Coronary artery (tissue), 2 donors: ENCODE results near the gene IDH2.
"Not testable (repeated sequence)": the region's sequence is repeated elsewhere in the genome, so short reads cannot be mapped to it uniquely, and the experiment has no call there.

Experiments used
- DNase-seq: peaks from one replicate; pipeline ENCODE4 v3.0.0-alpha.2; 2017; ENCODE audit warnings: low spot score
- H3K27ac ChIP-seq, 2 donors: fragments of 200-600 bp; sonication (generic); one replicate each; pipeline ENCODE4 v1.5.1; 2016 to 2019
- H3K4me3 ChIP-seq: fragments of 200-600 bp; sonication (generic); 2 replicates; pipeline ENCODE4 v1.5.1; 2016; ENCODE audit warnings: mild to moderate bottlenecking, moderate library complexity
- TF ChIP-seq, protein P1 (sequence below): fragments of 200-600 bp; sonication (generic); IDR thresholded peaks from one replicate; pipeline ENCODE4 v1.5.1; 2019; ENCODE audit warnings: antibody characterized with exemption

IDH2 gene

DNA sequence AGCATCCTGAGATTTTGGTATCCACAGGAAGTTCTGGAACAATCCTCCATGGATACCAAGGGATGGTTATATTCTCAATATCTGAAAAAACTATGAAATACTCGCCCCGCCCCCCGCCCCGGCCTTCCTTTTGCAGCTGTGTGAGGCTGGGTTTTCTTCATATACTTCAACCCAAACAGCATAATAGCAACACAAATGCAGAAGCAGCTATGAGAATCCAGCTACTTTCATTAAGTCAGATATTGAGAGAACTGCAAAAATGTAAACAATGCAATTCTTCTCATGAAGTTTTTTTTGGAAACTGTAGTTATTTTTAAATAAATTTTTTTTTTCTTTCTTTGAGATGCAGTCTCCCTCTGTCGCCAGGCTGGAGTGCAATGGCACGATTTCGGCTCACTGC lies 10.9 kb upstream of the IDH2 start:
- DNase-seq = no peak
- Histone ChIP-seq H3K4me3 (no peak overlapping the region), H3K27ac (no peak overlapping the region)
- TF ChIP-seq, protein P1, sequence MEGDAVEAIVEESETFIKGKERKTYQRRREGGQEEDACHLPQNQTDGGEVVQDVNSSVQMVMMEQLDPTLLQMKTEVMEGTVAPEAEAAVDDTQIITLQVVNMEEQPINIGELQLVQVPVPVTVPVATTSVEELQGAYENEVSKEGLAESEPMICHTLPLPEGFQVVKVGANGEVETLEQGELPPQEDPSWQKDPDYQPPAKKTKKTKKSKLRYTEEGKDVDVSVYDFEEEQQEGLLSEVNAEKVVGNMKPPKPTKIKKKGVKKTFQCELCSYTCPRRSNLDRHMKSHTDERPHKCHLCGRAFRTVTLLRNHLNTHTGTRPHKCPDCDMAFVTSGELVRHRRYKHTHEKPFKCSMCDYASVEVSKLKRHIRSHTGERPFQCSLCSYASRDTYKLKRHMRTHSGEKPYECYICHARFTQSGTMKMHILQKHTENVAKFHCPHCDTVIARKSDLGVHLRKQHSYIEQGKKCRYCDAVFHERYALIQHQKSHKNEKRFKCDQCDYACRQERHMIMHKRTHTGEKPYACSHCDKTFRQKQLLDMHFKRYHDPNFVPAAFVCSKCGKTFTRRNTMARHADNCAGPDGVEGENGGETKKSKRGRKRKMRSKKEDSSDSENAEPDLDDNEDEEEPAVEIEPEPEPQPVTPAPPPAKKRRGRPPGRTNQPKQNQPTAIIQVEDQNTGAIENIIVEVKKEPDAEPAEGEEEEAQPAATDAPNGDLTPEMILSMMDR = no peak

DNA sequence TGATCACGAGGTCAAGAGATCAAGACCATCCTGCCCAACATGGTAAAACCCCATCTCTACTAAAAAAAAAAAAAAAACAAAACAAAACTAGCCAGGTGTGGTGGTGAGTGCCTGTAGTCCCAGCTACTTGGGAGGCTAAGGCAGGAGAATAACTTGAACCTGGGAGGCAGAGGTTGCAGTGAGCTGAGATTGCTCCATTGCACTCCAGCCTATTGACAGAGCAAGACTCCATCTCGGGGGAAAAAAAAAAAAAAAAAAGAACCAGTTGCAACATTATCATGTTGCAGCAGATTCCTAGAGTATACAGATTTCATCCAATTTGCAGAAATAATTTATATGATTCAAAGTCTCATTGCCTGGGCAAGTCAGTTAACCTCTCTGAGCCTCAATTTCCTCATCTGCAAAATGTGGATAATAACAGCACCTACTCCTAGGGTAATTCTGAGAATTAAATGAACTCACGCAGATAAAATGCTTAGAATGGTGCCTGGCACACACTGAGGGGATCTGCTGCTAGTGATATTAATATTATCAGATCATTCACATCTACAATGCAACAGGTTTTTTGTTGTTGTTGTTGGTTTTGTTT lies 7.0 kb upstream of the IDH2 start:
- not testable (repeated sequence) for H3K27ac ChIP-seq, DNase-seq, H3K4me3 ChIP-seq

DNA sequence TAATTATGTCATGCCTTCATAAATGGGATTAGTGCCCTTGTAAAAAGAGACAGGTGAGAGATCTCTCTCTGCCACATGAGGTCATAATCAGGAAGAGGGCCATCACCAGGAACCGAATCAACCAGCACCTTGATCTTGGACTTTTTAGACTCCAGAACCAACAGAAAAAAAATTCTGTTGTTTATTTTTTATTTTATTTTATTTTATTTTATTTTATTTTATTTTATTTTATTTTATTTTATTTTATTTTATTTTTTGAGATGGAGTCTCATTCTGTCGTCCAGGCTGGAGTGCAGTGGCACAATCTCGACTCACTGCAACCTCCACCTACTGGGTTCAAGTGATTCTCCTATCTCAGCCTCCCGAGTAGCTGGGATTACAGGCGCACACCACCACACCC lies 5.8 kb upstream of the IDH2 start:
- H3K27ac ChIP-seq, DNase-seq, H3K4me3 ChIP-seq: not testable (repeated sequence)

DNA sequence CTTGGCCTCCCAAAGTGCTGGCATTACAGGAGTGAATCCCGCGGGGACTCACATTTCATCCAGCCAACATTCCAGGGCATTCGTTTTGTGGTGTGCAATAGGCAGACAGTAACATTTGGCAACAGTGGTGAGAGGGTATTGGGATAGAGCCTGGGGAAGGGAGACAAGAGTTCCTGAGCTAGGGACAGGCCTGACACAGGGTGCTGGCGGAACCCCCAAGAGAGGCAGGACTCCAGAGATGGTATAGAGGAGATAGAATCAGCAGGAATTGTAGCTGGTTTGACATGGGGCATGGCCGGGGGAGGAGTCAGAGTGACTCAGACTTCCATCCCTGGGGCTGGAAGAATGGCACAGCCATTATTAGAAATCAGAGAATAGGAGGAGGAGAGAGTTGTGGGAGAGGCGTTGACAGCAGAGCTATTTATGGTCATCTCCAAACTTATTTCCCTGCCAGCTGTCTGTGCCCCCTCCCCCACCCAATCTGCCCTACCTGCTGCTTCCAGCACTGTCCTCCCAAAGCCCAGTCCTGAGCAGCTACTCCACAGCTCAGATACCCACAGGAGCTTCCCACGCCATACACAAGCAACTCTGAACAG lies 4.4 kb upstream of the IDH2 start:
- TF ChIP-seq, protein P1 = no peak
- H3K27ac ChIP-seq = peak overlapping the region in 1 of 2 donors; percentile 67
- no peak for DNase-seq
- no peak overlapping the region for H3K4me3 ChIP-seq

DNA sequence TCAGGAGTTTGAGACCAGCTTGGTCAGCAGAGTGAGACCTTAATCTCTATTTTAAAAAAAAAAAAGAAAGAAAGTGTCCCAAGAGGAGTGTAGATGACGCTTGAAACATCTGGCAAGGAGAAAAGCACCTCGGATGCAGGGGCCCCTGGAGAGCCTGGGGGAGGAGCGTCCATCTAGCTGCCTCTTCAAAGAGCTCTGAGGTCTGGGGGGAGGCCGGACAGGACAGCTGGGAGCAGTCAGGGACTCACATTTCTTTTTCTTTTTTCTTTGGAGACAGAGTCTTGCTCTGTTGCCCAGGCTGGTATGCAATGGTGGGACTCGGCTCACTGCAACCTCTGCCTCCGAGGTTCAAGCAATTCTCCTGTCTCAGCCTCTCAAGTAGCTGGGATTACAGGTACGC lies 3.3 kb upstream of the IDH2 start:
- TF ChIP-seq, protein P1 = no peak
- H3K27ac ChIP-seq = no peak overlapping the region
- no peak for DNase-seq
- H3K4me3 ChIP-seq = no peak overlapping the region

DNA sequence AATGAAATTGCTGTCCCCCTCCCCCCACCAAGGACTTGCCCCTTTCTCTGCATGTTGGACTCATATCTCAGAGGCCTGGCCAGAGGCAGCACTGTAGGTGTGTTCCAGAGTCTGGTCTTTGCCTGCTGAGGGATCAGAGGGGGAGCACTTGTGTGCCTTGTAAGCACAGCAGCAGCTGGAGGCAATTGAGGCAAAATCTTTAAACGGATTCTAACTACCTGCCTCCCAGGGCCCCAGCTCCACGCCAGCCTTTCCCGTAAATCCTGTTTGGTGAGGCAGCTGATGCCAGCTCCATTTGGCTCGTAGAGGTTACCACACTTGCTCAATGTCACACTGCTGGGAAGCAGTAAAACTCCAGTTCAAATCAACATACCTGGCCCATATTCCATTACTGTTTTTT lies 2.3 kb upstream of the IDH2 start:
- TF ChIP-seq, protein P1 = no peak
- Histone ChIP-seq H3K4me3 (no peak overlapping the region), H3K27ac (no peak overlapping the region)
- DNase-seq = no peak

DNA sequence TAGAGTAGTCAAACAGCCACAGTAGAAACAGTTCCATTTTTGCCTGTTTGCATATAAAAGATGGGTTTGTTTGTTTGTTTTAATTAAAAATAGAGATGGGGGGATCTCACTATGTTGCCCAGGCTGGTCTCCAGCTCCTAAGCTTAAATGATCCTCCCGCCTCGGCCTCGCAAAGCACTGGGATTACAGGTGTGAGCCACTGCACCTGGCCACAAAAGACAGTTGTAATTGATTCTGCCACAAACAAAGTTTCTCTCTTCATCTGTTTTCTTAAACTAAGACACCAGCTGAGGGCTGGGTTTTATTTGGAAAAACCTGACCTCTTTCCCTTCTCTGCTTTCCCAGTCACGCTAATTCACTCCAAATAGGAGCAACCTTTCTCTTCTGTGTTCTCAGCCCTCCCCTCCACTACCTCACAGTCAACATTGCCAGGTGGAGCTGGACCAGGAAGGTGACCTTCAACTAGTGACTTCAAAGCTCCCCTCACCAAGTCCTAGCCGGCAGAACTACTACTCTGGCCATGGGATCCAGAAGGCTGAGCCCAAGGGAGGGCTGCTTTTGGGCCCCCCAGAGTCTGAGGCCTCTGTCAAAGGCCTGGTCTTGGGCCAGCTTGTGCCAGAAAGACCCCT lies 1.5 kb upstream of the IDH2 start:
- Histone ChIP-seq H3K4me3 (no peak overlapping the region), H3K27ac (no peak overlapping the region)
- no peak for DNase-seq
- TF ChIP-seq, protein P1 = no peak
